K562 (cell line): ENCODE measurements around the gene OOSP4A. TPM values are rescaled to one million over a fixed set of nuclear protein-coding genes. Genes with fewer than 3 reads are reported as not detected.

Source experiments
- ATAC-seq: fragments of 200-7000 bp; cut with Tn5 transposase; 3 replicates; pipeline ENCODE4 v1.9.1; 2020; ENCODE audit warnings: moderate library complexity
- BruUV-seq: library from RNA; stranded (reverse); fragments of 400-500 nt; replicated peaks from 2 replicates; lab custom pipeline; 2021; lab: Mats Ljungman, UMichigan
- CTCF ChIA-PET: fragments of 300-600 bp; formaldehyde crosslinking; extraction: SDS; loops from one replicate; lab custom pipeline; 2021; ENCODE audit warnings: low intra/inter-chr PET ratio; lab: Yijun Ruan, JAX
- POLR2A ChIA-PET: fragments of 300-600, 350-650 bp; sonication (Branson Sonifier 250); formaldehyde crosslinking; extraction: SDS; loops from one replicate; lab custom pipeline; 2021; ENCODE audit warnings: antibody characterized with exemption, inconsistent platforms; lab: Yijun Ruan, JAX
- DNase-seq, 4 experiments: peaks; one replicate each; pipeline versions ENCODE4 v3.0.0 to v3.0.0-alpha.2; 2011 to 2018; ENCODE audit warnings: low spot score in 3 of 4, mixed read lengths in 3 of 4; ENCODE audit errors: extremely low read depth in 1 of 4
- FAIRE-seq: peaks from 2 replicates; lab custom pipeline; 2011; peaks lifted over from hg19 to GRCh38; lab: Jason Lieb, UNC
- H2AFZ ChIP-seq: 2 replicates; pipeline ENCODE4 v1.6.0; 2011; ENCODE audit warnings: low read depth, low read length, control low read depth, inconsistent platforms
- H3K27ac ChIP-seq: fragments of 200-600 bp; 3 replicates; pipeline ENCODE4 v1.8.0; 2011; ENCODE audit warnings: low read depth, mild to moderate bottlenecking, control low read depth, inconsistent platforms, low read length, moderate library complexity, mixed read lengths; ENCODE audit errors: extremely low read depth
- H3K27me3 ChIP-seq, 2 experiments: fragments of 300-600 bp in 1 of 2; 2 replicates in 1 of 2; 3 replicates in 1 of 2; pipeline versions ENCODE4 v1.6.0 to v1.8.0; 2011; ENCODE audit warnings: inconsistent platforms in 2 of 2, low read length in 2 of 2, mild to moderate bottlenecking in 1 of 2, mixed read lengths in 1 of 2, moderate library complexity in 1 of 2; ENCODE audit not compliant: control insufficient read depth in 2 of 2, insufficient read depth in 2 of 2
- H3K36me3 ChIP-seq: fragments of 300-600 bp; 3 replicates; pipeline ENCODE4 v1.8.0; 2011; ENCODE audit warnings: mild to moderate bottlenecking, low read length, inconsistent platforms; ENCODE audit not compliant: control insufficient read depth, insufficient read depth
- H3K4me1 ChIP-seq, 2 experiments: fragments of 200-600 bp in 1 of 2; replicated peaks in 1 of 2; 2 replicates in 1 of 2; 3 replicates in 1 of 2; pipeline versions ENCODE4 v1.5.1 to v1.8.0; 2011; ENCODE audit warnings: inconsistent platforms in 2 of 2, low read length in 2 of 2, mild to moderate bottlenecking in 1 of 2, mixed read lengths in 1 of 2, moderate library complexity in 1 of 2; ENCODE audit not compliant: control insufficient read depth in 2 of 2, insufficient read depth in 2 of 2
- H3K4me2 ChIP-seq: 2 replicates; pipeline ENCODE4 v1.6.1; 2011; ENCODE audit warnings: low read length, control low read depth, inconsistent platforms, mixed read lengths; ENCODE audit not compliant: insufficient read depth
- H3K4me3 ChIP-seq: fragments of 200-600 bp; sonication (generic), shearing (Covaris generic); 2 replicates; pipeline ENCODE4 v1.5.1; 2016; ENCODE audit warnings: control low read depth, inconsistent platforms
- H3K79me2 ChIP-seq: fragments of 200-600 bp; 3 replicates; pipeline ENCODE4 v1.8.0; 2011; ENCODE audit warnings: low read length, inconsistent platforms; ENCODE audit not compliant: control insufficient read depth, insufficient read depth
- H3K9ac ChIP-seq, 2 experiments: 2 replicates each; pipeline versions ENCODE4 v1.6.0 to v1.6.1; 2011; ENCODE audit warnings: low read depth in 2 of 2, low read length in 2 of 2, control low read depth in 1 of 2, inconsistent platforms in 1 of 2, mild to moderate bottlenecking in 1 of 2, mixed read lengths in 1 of 2; ENCODE audit not compliant: insufficient read depth in 1 of 2
- H3K9me1 ChIP-seq: one replicate; pipeline ENCODE4 v1.6.0; 2011; ENCODE audit warnings: inconsistent platforms, mild to moderate bottlenecking, low read length, moderate library complexity; ENCODE audit not compliant: control insufficient read depth, insufficient read depth
- H3K9me3 ChIP-seq: replicated peaks from 2 replicates; pipeline ENCODE4 v1.5.1; 2011; ENCODE audit warnings: low read depth, low read length, inconsistent platforms; ENCODE audit not compliant: control insufficient read depth, insufficient read depth
- H4K20me1 ChIP-seq: replicated peaks from 2 replicates; pipeline ENCODE4 v1.6.1; 2011; ENCODE audit warnings: low read length, inconsistent platforms, mixed read lengths; ENCODE audit not compliant: control insufficient read depth, insufficient read depth
- CREB1 ChIP-seq, 2 experiments: sonication (generic) in 1 of 2; formaldehyde crosslinking in 1 of 2; IDR thresholded peaks; 2 replicates each; pipeline versions ENCODE4 v1.6.1 to v1.8.0; 2012 to 2022; ENCODE audit warnings: inconsistent platforms in 1 of 2, mild to moderate bottlenecking in 1 of 2, missing genetic modification reagents in 1 of 2, moderate library complexity in 1 of 2
- KDM2B ChIP-seq: fragments of 250-450 bp; sonication (Bioruptor Pico); IDR thresholded peaks from 2 replicates; pipeline ENCODE4 v1.8.0; 2021; ENCODE audit warnings: mild to moderate bottlenecking, moderate library complexity
- MBD2 ChIP-seq: sonication (generic); IDR thresholded peaks from 2 replicates; pipeline ENCODE4 v1.6.1; 2016; ENCODE audit warnings: low read depth, borderline replicate concordance
- NR2C2 ChIP-seq, 2 experiments: fragments of 200-800 bp in 1 of 2; sonication (Bioruptor generic) in 1 of 2; sonication (generic) in 1 of 2; formaldehyde crosslinking in 1 of 2; IDR thresholded peaks; 2 replicates each; pipeline versions ENCODE4 v1.6.1 to v1.8.0; 2016 to 2022; ENCODE audit warnings: mild to moderate bottlenecking in 1 of 2, missing compliant biosample characterization in 1 of 2, missing genetic modification characterization in 1 of 2, missing genetic modification reagents in 1 of 2
- OTX1 ChIP-seq: fragments of 450-650 bp; formaldehyde crosslinking; IDR thresholded peaks from 2 replicates; pipeline ENCODE4 v1.4.0; 2022; ENCODE audit warnings: mild to moderate bottlenecking
- PRMT5 ChIP-seq: sonication (generic); formaldehyde crosslinking; IDR thresholded peaks from 2 replicates; pipeline ENCODE4 v1.5.0; 2020; ENCODE audit warnings: missing genetic modification reagents
- PTRF ChIP-seq: fragments of 450-650 bp; IDR thresholded peaks from 2 replicates; pipeline ENCODE4 v1.6.1; 2016; ENCODE audit warnings: mild to moderate bottlenecking, missing genetic modification characterization, missing compliant biosample characterization
- TFAM ChIP-seq: fragments of 250-450 bp; sonication (Bioruptor Pico); conservative IDR thresholded peaks from 2 replicates; pipeline ENCODE4 v1.5.0; 2021; ENCODE audit warnings: mild to moderate bottlenecking, moderate library complexity
- TRIM25 ChIP-seq: fragments of 450-650 bp; IDR thresholded peaks from 2 replicates; pipeline ENCODE4 v1.7.0; 2016; ENCODE audit warnings: borderline replicate concordance
- TSC22D4 ChIP-seq: fragments of 450-650 bp; IDR thresholded peaks from 2 replicates; pipeline ENCODE4 v1.6.1; 2016; ENCODE audit warnings: missing genetic modification characterization, missing biosample characterization, control low read depth
- XRCC5 ChIP-seq: fragments of 200-400 bp; formaldehyde crosslinking; IDR thresholded peaks from 2 replicates; pipeline ENCODE4 v1.6.1; 2017; ENCODE audit warnings: low read depth, mild to moderate bottlenecking, low read length
- ZBTB17 ChIP-seq: fragments of 450-650 bp; formaldehyde crosslinking; IDR thresholded peaks from 2 replicates; pipeline ENCODE4 v1.4.0; 2020; ENCODE audit warnings: mild to moderate bottlenecking
- ZNF311 ChIP-seq: fragments of 250-450 bp; sonication (Bioruptor Pico); IDR thresholded peaks from 2 replicates; pipeline ENCODE4 v1.4.0; 2020; ENCODE audit warnings: mild to moderate bottlenecking, moderate library complexity
- WGBS: fragments of 100-300 bp; shearing (Covaris generic); methylation state at CpG from one replicate; pipeline ENCODE4 v1.1.6; 2016; ENCODE audit warnings: low coverage, mixed read lengths; ENCODE audit not compliant: insufficient coverage; ENCODE audit errors: missing lambda C conversion rate; 5-methylcytosine and 5-hydroxymethylcytosine counted together
- in situ Hi-C: fragments of 300-500 bp; cut with MboI; formaldehyde crosslinking; loops from 4 replicates; pipeline ENCODE4 v1.15.0; 2018; ENCODE audit warnings: inconsistent platforms, mixed read lengths
- intact Hi-C: fragments of 100-400 bp; cut with micrococcal nuclease; formaldehyde crosslinking; loops from 2 replicates; pipeline ENCODE4 v1.14.2; 2022
- polyA plus RNA-seq, 8 experiments: library from polyadenylated mRNA; depleted of rRNA in 4 of 8; stranded (reverse) in 5 of 8; unstranded in 3 of 8; fragments of >200 nt; fragmentation: Nextera tagmentation in 2 of 8; fragmentation: Illumina TruSeq in 1 of 8; extraction: Ambion mirVana in 2 of 8; extraction: Trizol in 1 of 8; gene quantifications; 2 replicates each; pipeline versions ENCODE4 v1.2.1 to v1.2.3, GENCODE V29; 2011 to 2014; ENCODE audit warnings: inconsistent platforms in 1 of 8, missing spikeins in 1 of 8
- total RNA-seq, 7 experiments: library from RNA; depleted of rRNA in 6 of 7; stranded (reverse); fragments of >200 nt in 6 of 7; fragmentation: Illumina TruSeq in 2 of 7; extraction: Trizol in 2 of 7; gene quantifications; 2 replicates each; pipeline versions ENCODE4 v1.2.1 to v1.2.3, GENCODE V29; 2011 to 2021; ENCODE audit warnings: low replicate concordance in 1 of 7
- TF ChIP-seq, protein P1 (sequence below), 2 experiments: fragments of 450-650 bp in 1 of 2; IDR thresholded peaks; 2 replicates each; pipeline ENCODE4 v1.6.1; 2011 to 2017; ENCODE audit warnings: low read depth in 2 of 2, antibody characterized with exemption in 1 of 2, borderline replicate concordance in 1 of 2, low read length in 1 of 2, mild to moderate bottlenecking in 1 of 2, mixed read lengths in 1 of 2; ENCODE audit not compliant: control insufficient read depth in 1 of 2

The OOSP4A gene
- total and polyA plus RNA-seq, 9 of the 15 experiments (the other 6 are each of a cell fraction or from before 2014, with no cell fraction given) = 0.40 to 2.4 (median 0.74) TPM; not detected in 2

- Histone ChIP-seq H3K9ac (no peak overlapping the region), H3K27ac (no peak overlapping the region), H4K20me1 (no peaks in the 10 kb centered on the region), H3K9me1 (no peaks in the 10 kb centered on the region), H3K4me2 (no peak overlapping the region), H3K9me3 (no peaks in the 10 kb centered on the region), H3K79me2 (no peaks in the 10 kb centered on the region), H3K27me3 (no peaks in the 10 kb centered on the region), H2AFZ (no peak overlapping the region), H3K4me1 (no peaks in the 10 kb centered on the region; a peak in 1 of 5 replicates), H3K4me3 (no peak overlapping the region), H3K36me3 (no peaks in the 10 kb centered on the region)
- intact Hi-C loops (no loop called here), in situ Hi-C loops (no loop called here)
- ChIA-PET CTCF (no interaction called here), POLR2A (no interaction called here)
- ATAC-seq (no peak), DNase-seq (no peak), FAIRE-seq (no peak)
- no TSS peak for BruUV-seq
- 59% methylated on average over 8 of the region's 8 CpGs for WGBS
- TF ChIP-seq TFAM (CRISPR knock-in tag) (no peak), CREB1 (IDR thresholded peaks at IDR 0.05) (no peak), CREB1 (CRISPR knock-in tag; IDR thresholded peaks at IDR 0.05) (no peak), KDM2B (CRISPR knock-in tag) (no peak), PTRF (tag) (no peak), XRCC5 (no peak), NR2C2 (CRISPR knock-in tag; IDR thresholded peaks at IDR 0.05) (no peak), NR2C2 (tag; IDR thresholded peaks at IDR 0.05) (no peak), PRMT5 (CRISPR knock-in tag) (no peak), TRIM25 (no peak), TSC22D4 (no peak), MBD2 (no peak), ZNF311 (no peak), OTX1 (CRISPR knock-in tag) (no peak), ZBTB17 (CRISPR knock-in tag) (no peak)
- TF ChIP-seq, protein P1, sequence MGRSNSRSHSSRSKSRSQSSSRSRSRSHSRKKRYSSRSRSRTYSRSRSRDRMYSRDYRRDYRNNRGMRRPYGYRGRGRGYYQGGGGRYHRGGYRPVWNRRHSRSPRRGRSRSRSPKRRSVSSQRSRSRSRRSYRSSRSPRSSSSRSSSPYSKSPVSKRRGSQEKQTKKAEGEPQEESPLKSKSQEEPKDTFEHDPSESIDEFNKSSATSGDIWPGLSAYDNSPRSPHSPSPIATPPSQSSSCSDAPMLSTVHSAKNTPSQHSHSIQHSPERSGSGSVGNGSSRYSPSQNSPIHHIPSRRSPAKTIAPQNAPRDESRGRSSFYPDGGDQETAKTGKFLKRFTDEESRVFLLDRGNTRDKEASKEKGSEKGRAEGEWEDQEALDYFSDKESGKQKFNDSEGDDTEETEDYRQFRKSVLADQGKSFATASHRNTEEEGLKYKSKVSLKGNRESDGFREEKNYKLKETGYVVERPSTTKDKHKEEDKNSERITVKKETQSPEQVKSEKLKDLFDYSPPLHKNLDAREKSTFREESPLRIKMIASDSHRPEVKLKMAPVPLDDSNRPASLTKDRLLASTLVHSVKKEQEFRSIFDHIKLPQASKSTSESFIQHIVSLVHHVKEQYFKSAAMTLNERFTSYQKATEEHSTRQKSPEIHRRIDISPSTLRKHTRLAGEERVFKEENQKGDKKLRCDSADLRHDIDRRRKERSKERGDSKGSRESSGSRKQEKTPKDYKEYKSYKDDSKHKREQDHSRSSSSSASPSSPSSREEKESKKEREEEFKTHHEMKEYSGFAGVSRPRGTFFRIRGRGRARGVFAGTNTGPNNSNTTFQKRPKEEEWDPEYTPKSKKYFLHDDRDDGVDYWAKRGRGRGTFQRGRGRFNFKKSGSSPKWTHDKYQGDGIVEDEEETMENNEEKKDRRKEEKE (IDR thresholded peaks at IDR 0.05; ENCODE audit: borderline replicate concordance in 1 of 2, control insufficient read depth in 1 of 2, low read depth in 2 of 2, low read length in 1 of 2) = no peak
Measured at GRCh38 chr11:60018058-60018457, 54.2 kb downstream of the OOSP4A start.
